ENCODE measurements around the gene CERS6.

CERS6 gene

DNA sequence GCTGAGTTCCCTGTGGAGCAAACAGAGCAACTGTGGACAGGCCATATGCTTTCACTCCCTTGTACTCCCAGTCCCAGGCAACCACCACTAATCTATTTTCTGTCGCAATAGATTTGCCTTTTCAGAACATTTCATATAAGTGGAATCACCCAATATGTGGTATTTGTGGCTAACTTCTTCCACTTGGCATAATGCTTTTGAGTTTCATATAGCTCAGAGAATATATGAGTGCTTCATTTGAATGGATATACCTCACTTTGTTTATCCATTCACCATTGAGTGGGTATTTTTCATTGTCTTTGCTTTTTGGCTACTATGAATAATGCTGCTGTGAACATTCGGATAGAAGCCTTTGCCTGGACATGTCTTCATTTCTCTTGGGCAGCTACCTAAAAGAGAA is 151.9 kb downstream of the CERS6 start:
- no peak for DNase-seq

DNA sequence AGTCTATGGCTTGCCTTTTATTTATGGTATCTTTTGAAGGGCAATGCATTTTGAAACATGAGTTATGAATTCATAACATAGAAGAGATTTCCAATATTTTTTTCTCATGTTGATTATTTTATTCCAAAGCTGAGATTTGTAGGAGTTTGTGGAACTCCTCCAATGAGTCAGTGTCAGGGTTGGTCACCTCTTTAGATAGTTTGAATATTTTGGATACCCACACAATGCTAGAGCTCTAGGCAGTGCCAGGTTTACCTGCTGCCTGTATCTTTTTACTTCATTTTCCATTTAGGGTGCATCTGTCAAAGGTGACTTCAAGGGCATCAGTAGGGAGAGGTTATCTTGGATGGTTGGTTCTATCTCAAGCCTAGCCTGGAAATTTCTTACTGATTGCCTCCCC is 152.7 kb downstream of the CERS6 start:
- DNase-seq, result no peak

DNA sequence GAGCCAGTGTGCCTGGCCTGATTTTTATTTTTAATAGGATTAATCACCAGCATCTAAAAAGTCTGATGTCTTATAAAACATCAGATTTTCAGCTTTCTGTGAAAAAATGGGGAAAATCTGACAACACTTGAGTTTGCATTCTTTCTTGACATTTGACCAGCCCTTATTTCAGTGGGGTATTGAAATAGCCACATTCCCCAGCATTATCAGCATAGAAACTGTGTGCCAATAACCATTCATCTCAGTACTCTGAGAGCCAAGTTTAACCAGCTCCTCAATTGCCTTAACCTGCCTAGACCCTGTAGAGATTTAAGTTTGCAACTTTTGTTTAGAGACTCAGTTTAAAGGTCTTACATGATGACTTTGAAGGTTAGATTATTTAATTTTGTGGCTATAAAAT is 155.0 kb downstream of the CERS6 start:
- no peak for DNase-seq

DNA sequence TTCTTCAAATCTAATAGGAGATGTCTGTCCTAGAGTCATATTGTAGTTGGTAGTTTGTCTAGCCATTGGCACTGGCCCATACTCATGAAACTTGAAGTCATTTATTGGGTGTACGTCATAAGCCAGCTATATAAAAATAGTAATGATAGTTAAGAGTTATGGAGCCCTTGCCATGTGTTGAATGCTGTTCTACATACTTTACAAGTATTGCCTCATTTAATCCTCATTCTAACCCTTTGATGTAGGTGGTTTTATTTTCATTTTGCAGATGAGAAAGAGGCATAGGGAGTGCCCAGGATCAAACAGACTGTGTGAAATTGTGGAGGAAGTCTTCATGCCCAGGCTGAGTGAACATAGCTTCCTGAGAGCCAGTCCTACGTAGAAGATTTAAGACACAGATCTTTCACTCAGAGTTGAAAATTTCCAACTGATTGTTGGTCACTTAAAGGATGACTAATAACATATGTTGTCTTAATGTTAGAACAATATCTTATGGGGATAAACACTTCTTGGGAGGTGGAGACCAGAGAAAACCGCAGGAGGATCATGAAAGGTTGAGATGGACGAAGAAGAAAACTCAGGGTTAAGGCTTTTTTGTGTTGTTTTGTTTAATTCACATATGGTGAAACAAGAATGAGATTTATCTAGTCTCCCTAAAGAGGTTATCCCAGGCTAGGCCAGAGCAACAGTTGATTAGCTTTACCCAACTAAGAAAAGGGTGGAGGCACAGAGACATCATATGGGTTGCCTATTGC is 156.0 kb downstream of the CERS6 start:
- no peak for DNase-seq

DNA sequence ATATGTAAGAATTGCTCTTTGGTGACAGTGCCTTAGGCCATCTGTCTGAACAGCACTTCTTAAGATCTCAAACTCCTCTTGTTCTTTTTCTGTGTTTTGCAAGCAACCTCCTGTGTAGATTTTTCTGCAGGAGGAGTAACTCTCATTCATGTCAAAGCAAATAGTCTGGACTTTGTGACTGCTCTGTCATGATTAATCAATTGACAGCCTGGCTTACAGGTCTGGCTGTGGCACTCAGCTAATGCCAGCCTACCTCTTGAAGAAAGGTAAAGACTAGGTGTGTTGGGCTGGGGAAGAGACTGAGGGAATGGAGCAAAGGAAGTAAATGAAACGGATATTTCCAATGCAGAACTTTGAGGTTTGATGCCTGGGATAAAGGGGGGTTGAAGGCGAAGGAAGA is 156.6 kb downstream of the CERS6 start:
- DNase-seq, result no peak

DNA sequence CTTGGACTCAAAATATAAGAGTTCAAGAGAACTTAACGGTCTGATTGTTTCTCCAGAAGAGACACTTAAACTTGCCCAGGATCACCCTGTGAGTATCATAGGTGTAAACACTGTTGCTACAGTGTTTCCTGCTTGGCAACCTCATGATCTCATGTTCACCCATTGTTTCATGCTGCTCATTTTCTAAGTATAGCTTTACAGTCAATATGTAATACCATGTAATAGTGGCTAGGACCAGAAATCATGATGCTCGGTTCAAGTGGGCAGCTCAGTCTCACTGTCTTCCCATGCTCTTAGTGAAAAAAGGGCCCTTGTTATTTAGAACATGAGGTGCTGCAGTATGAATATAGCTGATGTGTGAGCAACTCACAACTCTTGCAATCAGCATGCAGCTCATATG is 157.5 kb downstream of the CERS6 start:
- no peak for DNase-seq

DNA sequence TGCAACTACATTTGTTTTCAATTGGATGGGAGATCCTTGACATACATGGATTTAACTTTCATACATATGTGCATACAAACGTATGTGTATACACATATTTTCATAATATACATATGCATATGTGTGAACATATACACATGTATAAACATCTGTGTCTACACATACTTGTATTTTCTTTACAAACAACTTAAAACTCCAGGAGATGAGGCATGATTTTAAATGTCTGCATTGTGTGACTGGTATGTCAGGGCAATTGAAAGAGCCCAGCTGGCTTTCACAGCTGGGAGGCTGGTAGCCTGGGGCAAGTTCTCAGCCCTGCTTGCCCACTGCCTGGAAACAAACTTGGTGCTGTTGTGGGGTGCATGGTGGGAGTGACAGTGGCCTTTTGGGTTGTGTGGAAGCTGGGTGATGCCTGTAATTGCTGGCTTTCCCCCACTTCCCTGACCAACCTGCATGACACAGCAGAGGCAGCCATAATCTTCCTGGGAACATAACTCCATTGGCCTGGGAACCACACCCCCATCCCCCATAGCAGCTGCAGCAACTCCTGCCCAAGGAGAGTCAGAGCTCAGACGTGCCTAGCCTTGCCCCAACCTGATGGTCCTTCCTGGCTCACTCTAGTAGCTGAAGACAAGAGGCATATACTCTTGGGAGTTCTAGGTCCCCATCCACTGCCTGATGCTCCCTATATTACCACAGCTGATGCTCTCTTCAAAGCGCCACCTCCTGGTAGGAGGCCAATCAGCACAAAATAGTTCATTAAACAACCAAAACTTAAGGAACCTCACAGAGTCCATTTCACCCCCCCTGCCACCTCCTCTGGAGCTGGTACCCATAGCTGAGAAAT is 158.3 kb downstream of the CERS6 start:
- DNase-seq, result no peak

DNA sequence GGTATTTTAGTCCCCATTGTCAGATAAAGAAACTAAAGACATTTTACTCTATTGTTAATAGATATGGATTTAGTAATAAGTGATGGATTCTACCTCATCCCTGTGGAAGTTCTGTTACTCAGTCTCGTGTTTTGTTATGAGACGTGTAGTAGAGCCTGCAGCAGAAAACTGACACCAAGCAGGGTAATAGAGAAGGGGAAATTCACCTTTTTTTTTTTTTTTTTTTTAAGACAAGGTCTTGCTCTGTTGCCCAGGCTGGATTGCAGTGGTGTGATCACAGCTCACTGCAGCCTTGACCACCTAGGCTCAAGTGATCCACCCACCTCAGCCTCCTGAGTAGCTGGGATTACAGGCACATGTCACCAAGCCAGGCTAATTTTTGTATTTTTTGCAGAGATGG is 164.5 kb downstream of the CERS6 start:
- no peak for DNase-seq

DNA sequence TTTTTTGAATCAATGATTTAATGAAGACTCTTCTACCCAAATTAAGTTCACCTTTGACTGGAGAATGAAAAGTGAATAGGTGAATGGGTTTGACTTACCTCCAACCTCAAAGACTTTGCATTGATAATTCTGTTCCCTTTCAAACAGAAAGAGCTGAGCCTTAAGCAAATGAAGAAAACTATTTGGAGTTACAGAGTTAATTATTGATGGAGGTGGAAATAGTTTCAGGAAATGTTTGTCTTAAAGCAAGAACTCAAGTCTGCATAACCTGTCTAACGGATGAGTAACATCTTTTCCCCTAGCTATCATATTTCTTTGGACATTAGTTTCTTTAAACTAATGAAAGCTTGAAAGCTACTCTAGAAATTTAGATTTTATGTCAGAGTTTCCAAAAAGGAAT is 166.5 kb downstream of the CERS6 start:
- DNase-seq, result no peak

DNA sequence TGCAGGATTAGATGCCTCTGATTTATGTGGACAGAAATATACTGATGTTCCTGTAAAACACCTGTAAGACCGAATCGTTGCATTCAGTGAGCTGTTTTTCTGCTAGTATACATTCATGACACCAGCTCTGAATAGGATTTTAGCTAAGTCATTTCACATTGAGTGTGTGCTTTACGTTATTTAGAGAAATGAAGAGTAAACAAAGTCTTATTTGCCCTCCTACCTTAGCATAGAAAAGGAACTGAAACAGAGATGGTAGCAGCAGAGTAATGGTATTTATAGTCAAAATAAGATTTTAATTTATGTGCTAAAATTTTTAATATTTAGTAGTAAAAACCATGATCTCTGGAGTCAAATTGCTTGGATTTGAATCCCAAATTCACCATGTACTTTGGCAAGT is 168.0 kb downstream of the CERS6 start:
- no peak for DNase-seq

DNA sequence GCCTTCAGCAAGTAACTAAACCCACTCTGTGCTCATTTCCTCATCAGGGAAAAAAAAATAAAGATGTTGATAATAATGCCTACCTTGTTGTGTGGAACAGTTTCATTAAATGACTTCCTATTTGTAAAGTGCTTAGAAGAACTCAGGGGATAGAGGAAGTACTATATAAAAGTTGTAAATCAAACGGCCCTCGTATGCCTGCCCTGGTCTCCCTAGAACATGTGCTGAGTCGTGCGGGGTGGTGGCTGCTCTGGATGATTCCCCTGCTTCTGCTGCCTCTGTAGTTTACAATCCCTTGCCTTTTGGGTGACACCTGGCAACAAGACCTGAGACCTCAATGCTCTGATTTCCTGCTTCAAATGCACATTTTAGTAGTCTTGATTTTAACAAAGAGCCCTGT is 170.0 kb downstream of the CERS6 start:
- DNase-seq, result no peak

DNA sequence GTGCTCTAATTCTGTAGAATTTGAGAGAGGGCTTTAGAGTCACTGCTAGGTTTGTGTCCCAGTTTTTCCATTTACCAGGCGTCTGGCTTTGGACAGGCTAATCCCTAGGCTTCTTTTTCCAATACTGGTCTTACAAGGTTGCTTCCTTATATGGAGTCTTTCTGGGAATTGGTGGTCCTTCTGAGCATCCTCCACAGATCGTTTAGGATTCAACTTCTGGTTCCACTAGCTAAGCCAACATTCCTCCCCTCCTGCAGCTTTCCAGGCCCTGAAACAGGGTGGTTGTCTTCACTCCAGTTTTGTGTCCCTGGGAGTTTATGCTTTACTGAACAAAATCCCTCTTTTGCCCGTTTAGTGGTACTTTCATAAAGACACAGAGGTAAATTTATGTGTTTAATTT is 170.6 kb downstream of the CERS6 start:
- no peak for DNase-seq

DNA sequence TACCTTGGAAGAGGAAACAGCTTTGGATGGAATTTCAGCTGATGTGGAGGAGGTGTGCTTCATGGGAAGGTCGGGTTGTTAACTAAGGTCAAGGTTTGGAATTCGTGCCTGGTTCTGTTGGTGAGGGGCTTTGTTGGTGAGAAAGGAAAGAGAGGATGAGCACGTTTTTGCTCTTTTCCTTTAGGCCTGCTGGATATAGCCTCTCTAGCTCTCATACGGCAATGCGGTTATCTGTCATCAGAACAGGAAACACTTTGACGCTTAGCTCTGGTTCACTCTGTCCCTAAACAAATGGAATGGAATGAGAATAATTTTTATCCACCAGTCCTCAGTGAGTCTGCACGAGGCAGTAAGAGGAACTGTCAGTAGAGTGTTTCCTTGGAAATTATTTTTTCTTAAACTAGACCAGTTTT is 176.6 kb downstream of the CERS6 start:
- no peak for DNase-seq

DNA sequence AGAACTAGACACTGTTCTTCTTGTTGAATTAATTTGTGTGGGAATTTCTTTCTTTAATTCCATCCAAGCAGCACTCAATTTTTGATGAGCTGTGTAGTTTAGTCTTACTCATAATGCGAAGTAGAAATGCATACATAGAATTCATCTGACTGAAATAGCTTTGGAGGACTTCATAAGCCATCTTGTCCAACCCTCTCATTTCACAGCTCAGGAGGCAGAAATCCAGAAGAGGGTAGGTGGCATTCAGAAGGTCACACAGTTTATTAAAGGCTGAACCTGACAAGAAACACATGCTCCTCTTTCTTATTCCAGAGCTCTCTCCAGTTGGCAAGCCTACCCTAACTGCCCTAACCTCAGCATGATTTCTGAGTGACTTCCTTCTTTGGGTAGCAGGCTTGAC is 177.1 kb downstream of the CERS6 start:
- DNase-seq, result no peak

DNA sequence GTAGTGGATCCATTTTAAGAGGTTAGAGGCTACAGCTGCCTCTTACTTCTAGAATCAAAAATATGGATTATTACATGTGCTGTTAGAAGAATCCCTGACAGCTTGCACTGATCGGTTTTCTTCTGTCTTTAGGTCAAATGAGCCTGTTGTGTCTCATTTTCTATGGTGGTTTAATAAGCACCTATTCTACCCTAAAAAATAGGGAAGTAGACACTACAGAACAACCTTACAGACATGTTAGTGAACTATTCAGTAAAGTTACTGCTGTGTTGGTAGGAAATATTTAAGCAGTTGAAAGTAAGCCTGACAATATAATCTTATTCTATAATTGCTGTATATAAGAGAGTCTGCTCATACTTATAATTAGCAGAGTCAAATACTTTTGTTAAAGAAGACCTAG is 177.8 kb downstream of the CERS6 start:
- no peak for DNase-seq

DNA sequence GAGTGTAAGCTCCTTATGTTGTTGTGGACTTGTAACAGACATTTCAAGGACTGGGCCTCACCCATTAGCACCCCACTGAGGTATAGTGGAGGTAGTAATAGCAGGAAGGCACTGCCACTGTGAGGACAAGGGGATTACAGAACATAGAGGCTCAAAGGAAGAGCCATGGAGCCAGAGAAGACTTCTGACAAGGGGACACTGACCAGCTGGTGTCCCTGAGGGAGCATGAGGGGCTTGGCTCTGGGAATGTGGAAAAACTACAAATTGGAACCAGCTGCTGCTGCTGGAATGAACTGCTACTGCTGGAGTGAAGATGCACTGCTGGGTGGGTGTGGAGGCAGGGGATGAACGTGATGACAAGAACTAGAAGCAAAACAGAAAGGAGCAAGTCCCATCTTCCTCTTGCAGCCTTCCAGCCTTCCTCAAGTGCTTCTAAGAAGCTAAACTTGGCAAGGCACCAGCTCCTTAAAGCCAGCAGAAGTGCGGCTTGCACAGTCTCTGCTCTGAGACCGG is 179.0 kb downstream of the CERS6 start:
- no peak for DNase-seq

DNA sequence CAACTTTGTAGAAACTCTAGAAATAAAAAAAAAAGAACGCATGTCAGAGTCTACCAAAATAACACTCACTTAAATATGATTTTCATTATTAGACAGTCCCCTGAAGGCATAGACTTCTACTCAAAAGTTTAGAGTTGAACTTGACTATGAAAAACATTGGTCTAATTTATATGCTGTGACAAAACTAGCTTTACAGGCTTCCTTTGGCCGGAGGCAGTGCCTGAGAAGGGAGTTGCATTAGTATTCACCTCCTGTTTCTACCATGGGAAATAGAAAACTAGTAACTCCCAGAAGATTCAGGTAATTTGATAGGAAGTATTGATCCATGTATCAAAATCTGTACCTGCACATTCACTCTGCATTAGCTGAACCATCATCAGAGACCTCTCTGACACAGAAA is 182.9 kb downstream of the CERS6 start:
- no peak for DNase-seq

DNA sequence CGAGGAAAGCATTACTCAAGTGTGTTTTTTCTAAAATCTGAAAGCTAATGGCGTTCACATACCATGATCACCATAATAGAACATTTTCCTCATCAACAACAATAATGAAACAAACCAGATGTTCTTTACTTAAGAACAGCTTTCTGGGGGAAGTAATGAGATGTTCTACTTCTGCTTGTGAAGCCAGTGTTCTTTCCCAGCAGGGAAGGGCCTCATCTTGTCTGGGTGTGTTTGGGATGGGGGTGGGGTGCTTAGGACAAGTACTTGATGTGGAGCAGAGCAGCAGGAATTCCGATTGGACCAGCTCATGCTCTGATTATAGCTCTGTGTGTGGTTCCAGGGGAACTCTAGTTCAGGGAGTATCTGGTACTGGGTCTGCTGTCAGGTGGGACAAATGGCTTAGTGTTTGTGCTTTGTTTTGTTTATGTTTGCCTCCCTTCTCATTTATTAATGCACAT is 183.4 kb downstream of the CERS6 start:
- DNase-seq, result no peak

DNA sequence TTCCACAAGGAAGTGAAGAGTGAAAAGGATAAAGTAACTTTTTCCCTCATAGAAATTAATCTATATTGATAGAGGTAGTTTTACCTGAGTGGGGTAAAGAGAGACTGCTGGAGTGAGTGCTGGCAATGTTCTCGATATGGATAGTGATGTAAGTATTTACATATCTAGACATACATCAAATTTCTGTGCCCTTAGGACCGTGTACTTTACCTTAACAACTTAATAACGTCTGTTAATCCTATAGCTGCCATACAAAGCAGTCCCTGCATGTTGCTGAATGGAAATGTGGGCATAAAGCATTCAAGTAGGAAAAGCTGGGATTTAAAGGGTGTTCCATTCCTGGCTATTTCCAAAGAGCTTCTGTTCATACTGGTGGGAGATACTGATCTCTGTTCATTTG is 184.0 kb downstream of the CERS6 start:
- DNase-seq, result no peak

DNA sequence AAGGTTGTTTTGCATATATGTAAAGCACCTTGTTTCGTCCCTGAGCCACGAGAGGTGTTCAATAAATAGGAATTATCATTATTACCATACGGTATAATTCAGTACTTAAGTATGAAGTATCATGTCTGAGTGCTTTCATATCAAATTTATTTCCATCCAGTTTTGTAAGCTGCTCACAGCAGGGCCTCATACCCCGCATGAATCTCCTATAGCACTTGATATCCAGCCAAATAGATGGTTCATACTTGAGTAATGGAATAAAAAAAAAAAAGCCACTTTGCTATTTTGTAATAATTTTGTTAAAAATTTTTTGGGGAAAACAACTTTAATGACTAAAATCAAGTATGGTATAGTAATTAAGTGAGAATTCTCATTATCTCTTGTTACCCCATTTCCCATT is 185.6 kb downstream of the CERS6 start:
- no peak for DNase-seq

DNA sequence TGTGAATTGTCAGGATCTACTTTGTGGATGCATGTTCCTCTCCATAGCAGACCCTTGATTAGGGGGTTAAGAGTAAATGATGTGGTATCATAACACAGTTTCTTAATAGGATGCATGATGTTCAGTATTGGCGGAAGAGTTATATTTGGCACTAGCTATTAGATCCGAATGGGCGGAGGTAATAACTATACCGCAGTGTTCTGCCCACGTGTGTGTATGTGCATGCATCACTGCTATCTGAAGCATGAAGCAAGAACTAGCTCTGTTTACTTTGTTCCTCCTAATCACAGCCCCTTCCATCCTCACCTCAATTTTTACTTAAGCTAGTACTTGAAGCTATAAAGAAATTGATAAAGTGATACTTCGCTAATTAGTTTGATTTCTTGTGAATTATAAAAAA is 186.8 kb downstream of the CERS6 start:
- DNase-seq, result no peak

DNA sequence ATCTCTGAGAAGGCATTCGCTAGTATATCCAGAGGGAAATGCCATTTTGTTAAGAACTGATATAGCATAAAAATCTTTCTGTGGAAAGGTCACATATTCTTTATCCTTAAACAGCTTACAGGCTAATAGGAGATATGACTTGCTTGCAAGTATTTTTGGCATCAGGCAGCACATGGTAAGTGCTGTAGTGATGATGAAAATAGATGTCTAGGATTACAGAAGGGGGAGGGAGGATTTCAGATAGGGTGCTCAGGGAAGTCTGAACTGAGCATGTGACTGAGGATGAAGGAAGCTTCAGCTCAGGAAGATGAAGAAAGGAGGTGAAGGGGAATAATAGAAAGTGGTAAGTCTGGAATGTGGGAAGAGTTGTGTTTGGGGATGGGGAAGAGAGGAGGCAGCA is 187.9 kb downstream of the CERS6 start:
- DNase-seq, result no peak

DNA sequence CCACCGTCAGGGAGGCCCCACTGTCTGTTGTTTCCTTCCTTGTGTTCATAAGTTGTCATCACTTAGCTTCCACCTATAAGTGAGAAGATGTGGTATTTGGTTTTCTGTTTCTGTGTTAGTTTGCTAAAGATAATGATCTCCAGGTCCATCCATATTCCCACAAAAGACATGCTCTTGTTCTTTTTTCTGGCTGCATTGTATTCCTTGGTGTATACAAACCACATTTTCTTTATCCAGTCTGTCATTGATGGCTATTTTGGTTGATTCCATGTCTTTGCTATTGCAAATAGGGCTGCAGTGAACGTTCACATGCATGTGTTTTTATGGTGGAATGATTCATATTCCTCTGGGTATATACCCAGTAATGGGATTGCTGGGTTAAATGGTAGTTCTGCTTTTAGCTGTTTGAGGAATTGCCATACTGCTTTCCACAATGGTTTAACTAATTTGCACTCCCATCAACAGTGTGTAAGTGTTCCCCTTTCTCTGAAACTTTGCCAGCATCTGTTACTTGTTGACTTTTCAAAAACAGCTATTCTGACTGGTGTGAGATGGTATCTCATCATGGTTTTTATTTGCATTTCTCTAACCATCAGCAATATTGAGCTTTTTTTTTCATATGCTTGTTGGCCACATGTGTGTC is 189.7 kb downstream of the CERS6 start:
- no peak for DNase-seq

DNA sequence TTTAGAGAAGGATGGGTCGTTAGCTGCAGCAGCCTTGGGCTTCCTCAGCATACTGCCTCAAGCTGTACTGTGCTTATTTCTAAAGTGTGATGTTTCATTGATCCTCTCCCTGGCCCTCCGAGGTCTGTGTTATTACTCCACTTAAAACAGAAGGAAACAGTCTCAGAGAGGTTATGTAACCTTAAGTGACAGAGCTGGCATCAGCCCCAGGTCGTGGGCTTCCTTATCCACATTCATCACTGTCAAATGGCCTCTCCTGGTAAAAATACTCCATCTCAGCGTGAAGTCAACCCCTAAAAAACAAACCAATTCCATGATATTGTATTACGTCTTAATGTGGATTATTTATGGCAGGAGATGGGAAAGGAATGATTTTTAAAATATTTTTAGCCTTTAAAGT is 193.0 kb downstream of the CERS6 start:
- DNase-seq, result no peak

All from effector CD8-positive, alpha-beta T cell (primary cell).